Heart left ventricle (tissue), 16 donors: ENCODE measurements around the gene HOXA9. TPM values are rescaled to one million over a fixed set of nuclear protein-coding genes. Genes with fewer than 3 reads are reported as not detected.
A peak's percentile ranks its signal among the peaks of the same experiment; 100 is the strongest.

ENCODE experiments used
- ATAC-seq, 4 donors: fragments of 200-7000 bp; cut with Tn5 transposase; one replicate each; pipeline ENCODE4 v1.9.1; 2020 to 2022; ENCODE audit warnings: moderate library complexity in 4 of 4, mild to moderate bottlenecking in 3 of 4, moderate number of reproducible peaks in 1 of 4
- DNase-seq, 5 donors: peaks; one replicate each; pipeline ENCODE4 v3.0.0-alpha.2; 2020
- H3K27ac ChIP-seq, 12 donors: fragments of 200-600 bp; sonication (generic) in 4 of 12; one replicate each; pipeline versions ENCODE4 v1.5.0 to v1.8.0; 2016 to 2022; ENCODE audit warnings: mild to moderate bottlenecking in 2 of 12
- H3K27me3 ChIP-seq, 9 donors: fragments of 200-600 bp; sonication (generic) in 2 of 9; one replicate each; pipeline versions ENCODE4 v1.5.1 to v1.8.0; 2016 to 2022; ENCODE audit warnings: mild to moderate bottlenecking in 3 of 9
- H3K36me3 ChIP-seq, 9 donors: fragments of 200-600 bp; sonication (generic) in 2 of 9; one replicate each; pipeline versions ENCODE4 v1.5.0 to v1.8.0; 2018 to 2022; ENCODE audit warnings: mild to moderate bottlenecking in 2 of 9
- H3K4me1 ChIP-seq, 12 donors: fragments of 200-600 bp; sonication (generic) in 4 of 12; one replicate each; pipeline versions ENCODE4 v1.5.0 to v1.8.0; 2016 to 2022; ENCODE audit warnings: mild to moderate bottlenecking in 3 of 12
- H3K4me3 ChIP-seq, 12 donors: fragments of 200-600 bp; sonication (generic) in 4 of 12; one replicate each; pipeline versions ENCODE4 v1.5.0 to v1.8.0; 2017 to 2022; ENCODE audit warnings: mild to moderate bottlenecking in 9 of 12, moderate library complexity in 4 of 12
- H3K9me3 ChIP-seq, 12 donors: fragments of 200-600 bp; sonication (generic) in 4 of 12; one replicate each; pipeline versions ENCODE4 v1.5.0 to v1.8.0; 2016 to 2022; ENCODE audit warnings: mild to moderate bottlenecking in 1 of 12
- CTCF ChIP-seq, 12 donors: fragments of 200-600 bp; sonication (generic) in 4 of 12; IDR thresholded peaks; one replicate each; pipeline versions ENCODE4 v1.5.0 to v1.8.0; 2018 to 2022; ENCODE audit warnings: antibody characterized with exemption in 12 of 12, mild to moderate bottlenecking in 5 of 12
- POLR2A ChIP-seq, 2 donors: fragments of 450-650 bp; IDR thresholded peaks; one replicate each; pipeline ENCODE4 v1.6.1; 2017; ENCODE audit warnings: antibody characterized with exemption in 2 of 2, mild to moderate bottlenecking in 2 of 2, moderate library complexity in 2 of 2
- WGBS, 4 donors: extraction: QIAGEN DNeasy Blood & Tissue Kit in 2 of 4; methylation state at CpG; one replicate each; pipeline versions ENCODE4 v1.1.5 to v1.1.7; 2013 to 2018; 5-methylcytosine and 5-hydroxymethylcytosine counted together
- intact Hi-C, 10 donors: fragments of 100-400 bp; cut with DNase I; formaldehyde crosslinking; loops; one replicate each; pipeline versions ENCODE4 v1.11.1 to v1.14.2; 2022
- polyA plus RNA-seq, 2 donors: library from polyadenylated mRNA; stranded (reverse); fragments of 200-250 nt; gene quantifications; one replicate each; pipeline ENCODE4 v1.2.3, GENCODE V29; 2013
- total RNA-seq, 9 donors: library from RNA; depleted of rRNA in 2 of 9; stranded (reverse); fragments of >200 nt in 2 of 9; fragmentation: NEBNext Ultra II Directional in 3 of 9; extraction: Animal tissue kit (Norgen Biotek cat#: 25700) in 3 of 9; gene quantifications; one replicate each; pipeline versions ENCODE4 v1.1.0 to v1.2.4, GENCODE V29; 2016 to 2023
- donor health status: ischemic (EF 13 %, LVEDD 7.1; RV severe dilation, severe dysfunction).
- donor health status: healthy with polysubstance abuse.
- donor health status: DM: no; HTN: yes; CAD: no.
- donor health status: DM: no; HTN: no; CAD: no.
- donor health status: ischemic (EF 25% LVEDD 6.9; RV normal size, moderate dysfunction).
- donor health status: ischemic (EF 25% LVEDD 5.7; RV mildly dilated, moderate dysfunction).
- donor health status: healthy.
- donor health status: DM: yes; HTN: yes; CAD: no.
- donor health status: ischemic (EF 35%, LVEDD 5.7; RV mildly dilated, moderate dysfunction).
- donor health status: nonischemic (EF 11% LVEDD 7.7; RV severe dilation, severe dysfunction).
- donor health status: DM: yes; HTN: yes; CAD: no.
- donor health status: PGD.
- donor health status: ischemic (EF 29% LVEDD 5.4; RV normal size, mild dysfunction).
- donor health status: nonischemic (EF 23%, LVEDD 6.1; RV moderate dilation, normal function).

Gene HOXA9
- total and polyA plus RNA-seq, 11 donors, result 0.29 TPM; not detected in 10

DNA sequence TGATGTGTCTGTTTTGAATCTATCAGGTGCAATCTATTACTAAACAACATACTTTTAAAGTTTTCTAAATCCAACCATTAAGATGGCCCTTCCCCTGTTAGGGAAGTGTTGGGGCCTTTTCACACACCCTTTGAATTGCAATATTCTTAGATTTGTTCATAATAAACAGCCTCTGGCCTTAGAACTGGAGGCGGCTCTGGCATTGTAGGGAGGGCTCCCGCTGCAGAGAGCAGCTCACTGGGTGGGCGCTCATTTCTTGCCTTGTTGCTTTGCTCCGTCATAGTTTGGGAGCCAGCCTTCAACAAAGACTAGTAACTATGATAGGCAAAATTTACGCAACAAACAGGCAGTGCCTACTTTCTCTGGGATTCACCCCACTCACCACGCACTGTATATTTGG, 13.0 kb upstream of the HOXA9 start:
- Histone ChIP-seq H3K9me3 (no peaks in the 10 kb centered on the region), H3K27me3 (peaks cover 87 to 100% (median 100%) of the 10 kb centered on the region in 9 donors), H3K36me3 (no peaks in the 10 kb centered on the region), H3K4me3 (no peak overlapping the region), H3K4me1 (peaks cover 0 to 28% (median 18%) of the 10 kb centered on the region in 12 donors), H3K27ac (peak overlapping the region in 1 of 12 donors; percentile 91)
- no peak for ATAC-seq
- no peak for DNase-seq
- TF ChIP-seq CTCF (IDR thresholded peaks at IDR 0.05) (no peak), POLR2A (IDR thresholded peaks at IDR 0.05) (no peak)
- WGBS, 4 donors, result 63 to 81% (median 76%) methylated on average over 6 of the region's 6 CpGs
- intact Hi-C loops, result loop anchor here in 1 of 10 donors (10.0 kb wide), 1 partner anchor 1314 kb away; no protein-coding TSS in a partner anchor

GRCh38 chr7:27177795-27178320, 12.5 kb upstream of the HOXA9 start:
- intact Hi-C loops, result loop anchor here in 1 of 10 donors (10.0 kb wide), 1 partner anchor 1313 kb away; no protein-coding TSS in a partner anchor
- H3K27ac ChIP-seq, result peak overlapping the region in 1 of 12 donors; percentile 91
- DNase-seq (no peak), ATAC-seq (no peak)
- peaks cover 0 to 28% (median 19%) of the 10 kb centered on the region in 12 donors for H3K4me1 ChIP-seq
- no peaks in the 10 kb centered on the region for H3K36me3 ChIP-seq
- H3K27me3 ChIP-seq, result peaks cover 87 to 100% (median 100%) of the 10 kb centered on the region in 9 donors
- TF ChIP-seq CTCF (IDR thresholded peaks at IDR 0.05), result no peak
- TF ChIP-seq POLR2A (IDR thresholded peaks at IDR 0.05), result no peak
- WGBS, 4 donors, result 71 to 89% (median 81%) methylated on average over 5 of the region's 5 CpGs
- H3K9me3 ChIP-seq, result no peaks in the 10 kb centered on the region
- no peak overlapping the region for H3K4me3 ChIP-seq

DNA sequence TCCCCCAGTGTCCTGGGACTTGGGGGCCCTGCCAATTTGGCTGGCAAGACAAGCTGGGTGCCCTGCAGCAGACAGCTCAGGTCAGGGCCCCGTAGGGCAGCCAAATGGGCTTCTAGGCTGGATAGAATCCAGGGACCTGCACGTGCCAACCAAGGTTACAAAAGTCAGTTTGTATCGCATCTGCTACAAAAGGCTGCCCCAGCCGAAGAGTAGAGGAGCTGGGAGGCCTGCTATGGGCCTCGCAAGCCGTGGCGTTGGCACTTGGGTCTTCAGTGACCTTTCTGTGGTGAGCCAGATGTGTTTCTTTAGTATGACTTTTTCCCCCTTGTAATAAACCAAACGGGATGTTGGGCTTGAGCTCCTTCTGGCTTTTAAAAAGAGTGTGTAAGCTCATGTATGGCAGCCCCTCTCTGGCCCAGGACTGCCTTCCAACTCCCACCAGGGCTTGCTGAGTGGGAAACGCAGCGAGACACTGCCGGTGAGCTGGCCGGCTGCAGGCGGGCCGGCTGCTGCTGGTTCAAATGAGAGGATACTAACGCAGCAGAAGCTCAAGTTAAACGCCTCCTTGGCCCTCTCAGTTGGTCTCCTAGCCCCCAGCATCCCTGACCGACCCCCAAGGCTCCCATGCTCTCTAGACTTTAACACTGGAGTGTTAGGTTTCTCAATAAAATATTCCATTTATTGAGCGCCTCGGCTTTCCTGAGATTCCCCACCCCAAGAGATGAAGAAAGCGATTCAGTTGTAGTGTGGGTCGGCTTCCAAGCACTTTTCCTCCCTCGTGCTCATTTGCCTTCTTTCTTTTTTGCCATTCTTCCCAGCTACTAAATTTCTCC, 11.8 kb upstream of the HOXA9 start:
- H3K4me3 ChIP-seq, result no peak overlapping the region
- DNase-seq, result peak in 1 of 5 donors; percentile 32
- ATAC-seq, result no peak

More for the DNA sequence above, 11.8 kb upstream of the HOXA9 start:
- no peaks in the 10 kb centered on the region for H3K36me3 ChIP-seq
- peak overlapping the region in 1 of 12 donors; percentile 91 for H3K27ac ChIP-seq
- TF ChIP-seq POLR2A (IDR thresholded peaks at IDR 0.05) (no peak), CTCF (IDR thresholded peaks at IDR 0.05) (no peak)
- peaks cover 88 to 100% (median 100%) of the 10 kb centered on the region in 9 donors for H3K27me3 ChIP-seq
- intact Hi-C loops, result loop anchor here in 1 of 10 donors (10.0 kb wide), 1 partner anchor 1312 kb away; no protein-coding TSS in a partner anchor
- WGBS, 4 donors, result 61 to 76% (median 72%) methylated on average over 22 of the region's 22 CpGs
- peaks cover 0 to 33% (median 21%) of the 10 kb centered on the region in 12 donors for H3K4me1 ChIP-seq
- H3K9me3 ChIP-seq, result no peaks in the 10 kb centered on the region
